Inflammatory macrophage (primary cell): ENCODE measurements around the gene C1orf105.

Source experiments
- DNase-seq, 2 donors: peaks; one replicate each; pipeline ENCODE4 v3.0.0-alpha.2; 2020 to 2022

Gene C1orf105

DNA sequence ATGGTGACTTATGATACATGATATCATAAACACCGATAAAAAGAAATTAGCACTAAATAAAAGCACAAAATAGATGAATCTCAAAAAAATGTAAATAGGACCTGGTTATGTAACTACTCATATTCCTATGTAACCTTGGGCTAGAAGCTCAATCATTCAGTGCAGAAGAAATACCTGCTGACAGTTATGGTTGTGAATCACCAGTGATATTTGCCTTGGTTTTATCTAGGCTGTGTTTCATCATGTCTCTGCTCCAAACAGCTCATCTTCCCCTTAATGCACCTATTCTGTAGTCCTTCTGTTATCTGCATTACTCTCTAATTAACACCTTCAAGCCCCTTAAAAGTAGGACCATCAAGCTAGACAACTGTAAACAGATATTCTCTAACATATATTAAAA, 39.7 kb downstream of the C1orf105 start:
- DNase-seq = no peak

DNA sequence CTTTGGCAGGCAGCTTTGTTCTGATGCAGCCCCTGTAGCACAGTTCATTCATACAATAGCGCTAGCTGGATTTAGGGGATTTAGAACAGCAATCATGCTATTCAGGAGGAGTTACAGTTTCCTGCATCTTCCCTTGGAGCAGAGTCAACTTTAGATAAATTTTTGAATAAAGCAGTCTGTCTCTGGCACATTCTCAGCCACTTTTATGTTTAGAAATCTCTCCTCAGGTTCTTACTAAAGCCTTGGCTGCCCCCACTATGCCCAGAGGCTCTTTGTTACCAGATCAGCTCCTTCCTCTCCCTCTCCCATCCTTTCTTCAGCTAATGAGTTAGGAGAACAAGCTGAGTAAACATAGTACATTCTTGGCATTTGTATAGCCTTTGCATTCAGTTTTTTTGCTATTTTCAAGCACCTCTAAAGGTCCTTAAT, 40.4 kb downstream of the C1orf105 start:
- no peak for DNase-seq

DNA sequence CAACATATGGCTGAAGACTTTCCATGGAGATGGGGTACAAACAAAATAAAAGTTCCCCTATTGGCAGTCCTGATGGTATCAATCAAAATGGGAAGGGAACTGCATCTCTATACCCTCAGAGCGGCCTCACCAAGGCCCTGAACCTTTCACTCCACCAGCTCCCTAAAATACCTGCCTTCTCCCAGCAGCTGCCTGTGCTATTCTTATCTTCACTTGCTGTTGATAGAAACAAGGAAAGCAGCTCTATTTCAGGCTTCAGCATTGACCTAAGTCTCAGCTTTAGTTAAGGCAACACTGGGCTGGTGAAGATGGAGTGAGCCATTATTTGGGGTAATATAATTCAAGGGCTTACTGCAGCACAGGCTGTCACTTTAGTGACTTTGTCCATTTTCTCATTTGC, 45.1 kb downstream of the C1orf105 start:
- no peak for DNase-seq

DNA sequence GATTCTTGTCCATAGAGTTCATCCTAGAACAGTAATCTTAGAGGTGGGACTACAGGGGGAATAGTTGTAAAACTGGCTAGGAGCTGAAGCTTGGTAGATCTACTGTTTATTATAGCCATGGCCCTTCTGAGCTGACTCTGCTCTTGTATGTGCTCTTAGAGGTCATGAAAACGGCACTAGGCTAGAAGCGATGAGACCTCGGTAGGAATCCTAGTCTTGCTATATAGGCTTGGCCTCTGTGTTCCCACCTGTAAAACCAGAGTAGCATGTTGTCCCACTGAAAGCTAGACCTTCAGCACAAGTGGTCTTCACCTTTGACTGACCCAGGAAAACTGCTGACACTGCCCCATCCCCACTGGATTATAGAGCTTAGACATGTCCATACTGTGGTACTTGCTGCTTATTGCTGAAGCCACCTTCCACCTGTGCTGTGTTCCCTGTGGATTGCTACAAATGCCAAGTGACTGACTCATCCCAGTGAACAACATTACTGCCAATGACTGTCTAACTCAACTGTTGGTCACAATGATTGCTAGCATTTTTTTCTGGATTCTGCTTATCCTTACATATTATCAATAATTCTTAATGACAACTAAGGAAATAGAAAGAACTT, 46.4 kb downstream of the C1orf105 start:
- no peak for DNase-seq

DNA sequence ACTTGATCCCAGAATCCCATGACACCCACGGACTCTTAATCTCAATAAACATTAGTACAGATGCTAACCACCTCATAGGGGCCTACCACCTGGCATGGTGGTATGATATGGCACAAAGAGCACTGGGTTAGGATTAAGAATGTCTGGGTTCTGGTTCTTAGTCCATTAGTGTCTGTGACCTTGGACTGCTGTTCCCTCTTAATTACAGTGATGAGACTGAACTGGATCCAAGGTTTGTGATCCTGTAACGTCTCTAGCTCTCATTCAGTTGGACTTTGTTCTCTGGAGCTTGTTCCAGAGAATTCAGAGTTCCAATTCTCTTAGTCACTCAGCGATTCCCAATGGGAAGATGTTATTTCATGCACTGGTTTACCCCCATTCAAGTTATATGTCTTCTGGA, 47.0 kb downstream of the C1orf105 start:
- DNase-seq = no peak

DNA sequence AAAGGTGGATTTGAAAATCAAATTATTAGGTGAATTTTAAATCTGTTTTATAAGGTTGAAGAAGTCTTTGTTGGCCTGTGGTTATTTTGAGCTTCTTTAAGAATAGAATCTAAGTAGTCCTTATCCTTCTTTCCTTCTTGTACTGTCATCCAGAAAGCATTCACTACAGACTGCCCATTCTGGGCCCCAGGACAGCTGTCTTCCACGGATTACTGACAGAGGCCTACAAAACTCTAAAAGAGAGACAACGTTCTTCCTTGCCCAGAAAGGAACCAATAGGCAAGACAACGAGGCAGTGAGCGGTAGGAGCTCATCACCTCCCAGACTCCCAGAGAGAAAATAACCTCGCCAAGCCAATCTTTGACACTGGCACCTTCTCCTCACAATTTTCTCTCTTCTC, 47.8 kb downstream of the C1orf105 start:
- DNase-seq = no peak

DNA sequence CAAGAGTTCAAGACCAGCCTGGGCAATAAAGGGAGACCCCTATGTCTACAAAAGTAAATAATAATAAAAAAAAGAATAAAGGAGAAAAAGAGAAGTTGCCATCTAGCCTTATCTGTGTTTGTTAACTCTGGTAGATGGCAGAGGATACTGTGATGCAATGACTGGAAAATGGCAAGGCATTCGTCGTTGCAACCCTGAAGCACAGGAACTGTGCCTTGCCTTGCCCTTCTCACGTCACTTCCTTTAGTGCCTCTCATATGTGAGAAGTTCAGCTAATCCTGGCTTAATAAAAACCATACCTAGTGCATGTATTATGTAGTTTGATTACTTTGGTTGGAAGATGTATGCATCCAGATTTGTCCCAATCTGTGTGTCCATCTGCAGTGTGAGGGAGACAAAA, 49.2 kb downstream of the C1orf105 start:
- peak; percentile 38 to 67 for DNase-seq

DNA sequence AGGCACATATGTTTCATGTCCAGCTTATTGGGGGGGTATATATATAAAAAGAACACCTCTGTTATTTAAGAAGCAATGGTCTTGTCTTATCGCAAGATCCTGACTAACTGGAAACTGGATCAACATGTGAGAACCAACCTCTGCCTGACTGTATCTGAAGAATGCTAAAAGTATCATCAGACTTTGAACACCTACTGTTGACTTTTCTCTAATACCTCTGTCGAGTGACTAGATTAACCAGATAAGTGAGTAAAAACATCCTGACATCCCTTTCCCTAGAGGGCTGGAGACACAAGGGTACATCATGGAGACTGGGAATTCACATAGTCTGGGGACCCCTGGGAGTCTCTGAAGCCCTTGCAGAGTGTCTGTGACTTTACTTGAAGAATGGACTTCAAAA, 49.7 kb downstream of the C1orf105 start:
- DNase-seq = no peak

DNA sequence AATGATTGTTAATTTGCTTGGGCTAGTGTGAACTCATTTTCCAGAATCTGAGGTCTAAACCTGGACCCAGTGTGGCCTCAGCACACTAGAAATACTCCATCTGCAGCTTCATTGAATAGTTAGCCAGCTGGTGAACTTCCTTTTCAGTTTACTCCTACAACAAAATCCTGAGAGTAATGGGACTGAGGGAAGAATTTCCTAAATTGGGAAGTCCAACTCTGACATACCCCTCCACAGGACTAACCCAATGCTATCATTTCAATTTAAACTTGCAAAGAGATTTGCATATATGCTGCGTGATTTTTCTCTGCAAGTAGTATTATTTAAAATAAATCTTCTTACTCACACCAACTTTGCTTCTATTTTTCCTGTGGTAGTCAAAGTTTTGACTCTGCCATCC, 51.2 kb downstream of the C1orf105 start:
- no peak for DNase-seq

DNA sequence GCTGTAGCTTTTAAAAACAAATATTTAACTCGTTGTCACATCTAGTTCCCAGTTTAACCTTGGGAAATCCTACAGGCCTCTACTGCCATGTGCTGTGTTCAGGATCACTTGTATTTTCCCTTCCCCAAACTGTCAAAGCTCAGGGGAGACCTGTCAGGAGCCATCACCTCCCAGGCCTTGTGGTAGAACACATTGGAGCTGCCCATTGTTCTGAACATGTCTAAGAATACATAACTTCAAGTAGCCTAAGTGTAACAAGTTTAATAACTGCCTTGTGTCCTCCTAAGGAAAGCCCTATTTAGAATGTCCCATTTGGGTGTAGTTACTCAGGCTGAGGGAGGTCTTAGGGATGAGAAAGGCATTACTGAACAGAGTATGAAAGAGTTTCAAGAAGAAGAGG, 52.0 kb downstream of the C1orf105 start:
- DNase-seq = peak; percentile 41 to 44

DNA sequence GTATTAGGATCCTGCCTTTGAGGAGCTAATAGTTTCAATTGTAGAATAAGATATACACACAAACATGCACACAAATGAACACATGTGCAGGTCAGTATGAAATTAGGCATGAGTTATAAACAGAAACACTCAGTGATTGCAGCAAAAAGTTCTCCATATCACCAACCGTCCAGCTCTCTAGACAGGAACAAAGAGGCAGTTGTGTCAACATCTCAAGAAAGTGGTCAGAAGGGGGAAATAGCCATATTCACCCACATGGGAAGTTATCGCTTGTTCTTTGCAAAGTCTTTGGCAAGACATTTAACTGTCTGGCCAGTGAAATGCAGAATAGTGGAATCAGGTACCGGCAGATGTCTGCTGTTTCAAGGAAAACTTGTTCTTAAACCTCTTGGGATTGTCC, 52.8 kb downstream of the C1orf105 start:
- DNase-seq = peak; percentile 91 to 94

DNA sequence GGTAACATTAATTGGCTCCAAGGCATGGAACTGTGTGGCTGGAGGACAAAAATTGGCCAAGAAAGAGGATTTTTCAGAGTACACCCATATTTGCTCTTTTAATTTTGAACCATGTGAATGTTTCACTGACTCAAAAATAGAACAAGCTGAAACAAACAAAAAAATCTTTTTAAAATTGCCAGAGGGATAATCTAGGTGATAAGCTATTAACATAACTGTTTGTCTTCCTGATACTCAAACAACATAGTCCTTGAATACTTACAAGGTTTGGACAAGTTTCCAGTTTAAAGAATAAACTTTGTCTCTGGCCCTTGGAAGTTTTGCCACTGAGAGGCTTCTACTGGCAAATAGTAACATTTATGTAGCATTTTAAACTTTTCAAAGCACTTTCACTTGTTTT, 53.4 kb downstream of the C1orf105 start:
- no peak for DNase-seq

DNA sequence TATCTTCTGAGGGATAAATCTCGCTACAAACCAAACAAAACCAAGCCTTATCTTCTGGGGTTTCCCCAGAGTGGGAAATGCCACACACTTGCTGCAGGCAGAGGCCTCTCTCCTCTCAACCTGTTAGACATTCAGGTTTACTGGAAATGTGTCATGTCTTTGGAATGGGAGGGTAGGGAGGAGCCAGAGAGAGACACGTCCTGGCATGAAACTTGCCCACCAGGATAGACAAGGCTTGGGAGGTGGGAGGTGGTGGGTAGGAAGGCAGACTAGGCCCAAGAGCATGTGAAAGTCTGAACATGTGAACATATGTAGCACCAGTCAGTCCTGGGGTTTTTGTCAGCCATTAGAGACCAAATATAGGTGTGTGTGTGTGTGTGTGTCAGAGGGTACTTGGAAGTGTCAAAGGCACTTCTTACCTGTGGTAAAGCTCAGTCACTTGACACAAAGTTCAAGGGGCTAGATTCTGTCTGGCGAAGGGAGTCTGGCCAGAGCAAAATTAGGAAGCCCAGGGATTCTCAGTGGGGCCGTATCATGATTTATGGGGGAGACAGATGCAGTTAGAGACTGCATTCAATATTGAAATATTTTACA, 55.8 kb downstream of the C1orf105 start:
- no peak for DNase-seq

DNA sequence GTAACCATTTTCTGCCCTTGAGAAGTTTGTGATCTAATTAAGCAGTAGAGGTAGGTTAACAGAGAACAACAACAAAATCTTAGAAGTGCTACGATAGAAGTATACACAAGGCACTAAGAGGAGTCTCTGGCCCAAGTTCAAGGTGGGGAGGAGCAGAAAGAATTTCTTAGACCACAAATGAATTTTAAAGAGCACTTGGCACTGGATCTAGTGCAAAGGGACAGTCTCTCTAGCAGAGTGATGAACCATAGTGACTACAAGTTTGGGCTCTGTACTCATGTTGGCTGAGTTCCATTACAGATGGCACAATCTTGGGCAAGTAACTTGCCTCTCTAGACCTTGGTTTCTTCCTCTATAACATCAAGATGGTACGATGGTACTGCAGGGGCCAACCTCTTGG, 56.7 kb downstream of the C1orf105 start:
- no peak for DNase-seq

DNA sequence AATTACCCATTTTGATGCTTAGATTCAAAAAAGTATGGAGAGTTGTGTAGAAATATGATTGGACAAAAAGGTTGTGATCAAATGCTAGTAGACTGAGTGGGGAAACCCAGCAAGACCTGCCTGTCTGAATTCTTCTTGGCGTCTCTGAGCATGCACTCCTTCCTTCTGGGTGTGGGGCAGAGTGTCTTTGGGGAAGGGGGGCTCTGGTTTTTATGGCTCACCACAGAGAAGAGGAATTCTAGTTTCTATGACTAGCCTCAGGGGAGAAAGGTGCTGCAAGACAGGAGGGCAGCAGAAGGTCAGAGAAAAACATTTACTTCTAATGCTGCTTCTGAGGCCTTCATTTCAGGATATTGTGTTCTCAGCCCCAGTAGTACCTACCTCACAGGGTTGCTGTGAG, 57.3 kb downstream of the C1orf105 start:
- no peak for DNase-seq

DNA sequence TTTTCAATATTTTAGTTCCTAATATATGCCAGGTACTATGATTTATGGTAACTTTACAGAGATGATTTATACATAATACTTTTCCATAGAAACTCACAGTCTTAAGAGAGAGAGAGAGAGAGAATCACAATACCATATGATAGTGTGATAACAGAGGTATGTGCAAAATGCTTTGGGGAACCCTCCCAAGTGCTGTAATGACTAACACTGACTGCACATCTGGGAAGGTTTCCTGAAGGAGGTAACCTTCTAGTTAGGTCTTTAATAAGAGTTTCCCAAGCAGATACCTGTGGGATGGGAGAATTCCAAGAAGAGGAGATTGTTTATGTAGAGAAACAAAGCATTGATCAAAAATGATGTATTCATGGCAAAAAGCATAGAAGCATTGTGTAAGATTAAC, 58.0 kb downstream of the C1orf105 start:
- no peak for DNase-seq

DNA sequence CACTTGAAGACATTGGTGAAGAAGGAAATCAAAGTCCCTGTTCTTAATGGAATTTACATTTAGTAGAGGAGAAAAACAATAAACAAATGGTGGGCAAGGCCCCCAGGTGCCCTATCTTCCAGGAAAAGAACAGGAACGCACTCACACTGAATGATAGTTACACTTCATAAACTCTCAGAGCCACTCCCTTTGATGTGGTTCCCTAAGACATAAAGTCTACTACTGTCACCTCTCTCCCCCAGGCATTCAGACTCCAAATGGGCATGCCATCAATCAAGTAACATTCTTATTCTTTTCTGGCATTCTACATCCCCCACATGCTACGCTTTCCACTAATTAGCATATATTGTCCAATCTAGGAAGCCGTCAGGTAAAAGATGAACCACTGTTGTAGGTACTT, 59.9 kb downstream of the C1orf105 start:
- DNase-seq = no peak

DNA sequence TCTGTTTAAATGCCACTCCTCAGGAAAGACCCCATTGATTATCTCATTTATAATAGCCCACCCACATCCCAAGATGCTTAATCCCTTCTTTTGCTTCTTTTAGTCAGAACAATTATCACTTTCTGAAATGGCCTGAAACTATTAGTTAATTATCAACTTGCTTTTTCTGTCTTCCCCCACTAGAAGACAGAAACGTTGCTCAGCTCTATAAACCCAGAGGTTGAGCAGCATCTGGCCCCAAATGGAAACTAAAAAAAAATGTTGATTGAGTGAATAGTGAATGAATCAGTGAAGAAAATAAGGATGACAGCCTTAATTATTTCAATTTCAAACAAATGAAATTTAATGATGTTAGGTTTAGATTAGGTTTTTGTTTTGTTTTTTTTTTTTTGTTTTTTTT, 61.6 kb downstream of the C1orf105 start:
- DNase-seq = no peak

DNA sequence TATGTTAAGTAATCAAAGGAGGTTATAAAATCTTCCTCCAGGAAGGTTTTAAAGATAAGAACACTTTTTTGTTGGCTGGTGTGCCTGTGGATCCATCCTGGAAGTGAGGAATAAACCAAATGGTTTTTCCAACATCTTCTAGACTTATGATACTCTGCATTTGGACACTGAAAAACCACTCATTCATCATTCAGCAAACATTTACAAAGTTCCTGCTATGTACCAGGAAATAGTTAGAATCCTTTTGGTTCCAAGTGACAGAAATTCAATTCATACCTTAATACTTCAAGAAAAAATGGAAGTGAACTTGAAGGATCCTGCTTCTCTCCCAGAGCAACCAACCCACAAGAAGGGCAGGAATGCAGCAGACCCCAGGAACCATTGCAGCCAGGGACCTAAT, 63.0 kb downstream of the C1orf105 start:
- no peak for DNase-seq

DNA sequence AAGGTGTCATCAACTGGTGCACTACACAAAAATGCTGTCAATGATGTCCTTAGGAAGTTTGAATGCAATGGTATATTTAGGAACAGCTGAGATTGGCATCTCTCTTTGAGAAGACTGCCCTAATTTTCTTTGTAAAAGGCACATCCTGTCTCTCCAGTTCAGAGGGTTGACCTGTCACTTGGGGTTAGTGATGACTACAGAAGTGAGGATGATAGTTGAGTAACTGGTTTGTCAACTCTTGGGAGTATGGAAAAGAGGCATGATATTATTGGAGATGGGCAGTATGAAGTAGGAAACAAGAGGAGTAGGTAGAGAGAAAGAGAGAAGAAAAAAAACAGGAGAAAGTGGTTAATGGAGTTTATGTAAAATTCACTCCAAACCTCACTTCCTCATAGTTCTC, 63.8 kb downstream of the C1orf105 start:
- DNase-seq = no peak

DNA sequence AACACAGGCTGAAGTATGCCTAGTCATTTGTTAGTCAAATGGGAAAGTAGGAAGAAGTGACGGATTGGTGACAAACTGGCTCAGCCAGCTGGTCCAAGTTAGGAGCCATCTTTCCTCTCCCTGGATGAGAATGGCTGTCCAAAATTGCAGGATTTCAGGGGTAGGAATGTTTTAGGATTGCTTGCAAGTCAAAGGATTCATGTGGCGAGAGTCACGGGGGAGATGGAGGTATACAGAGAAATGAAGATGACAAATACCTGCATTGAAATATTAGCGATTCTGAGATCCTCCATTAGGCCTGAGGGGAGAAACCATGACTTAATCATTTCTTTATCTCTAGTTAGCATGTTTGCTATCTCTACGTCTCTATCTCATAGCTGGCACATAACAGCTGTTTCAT, 65.1 kb downstream of the C1orf105 start:
- DNase-seq = no peak

DNA sequence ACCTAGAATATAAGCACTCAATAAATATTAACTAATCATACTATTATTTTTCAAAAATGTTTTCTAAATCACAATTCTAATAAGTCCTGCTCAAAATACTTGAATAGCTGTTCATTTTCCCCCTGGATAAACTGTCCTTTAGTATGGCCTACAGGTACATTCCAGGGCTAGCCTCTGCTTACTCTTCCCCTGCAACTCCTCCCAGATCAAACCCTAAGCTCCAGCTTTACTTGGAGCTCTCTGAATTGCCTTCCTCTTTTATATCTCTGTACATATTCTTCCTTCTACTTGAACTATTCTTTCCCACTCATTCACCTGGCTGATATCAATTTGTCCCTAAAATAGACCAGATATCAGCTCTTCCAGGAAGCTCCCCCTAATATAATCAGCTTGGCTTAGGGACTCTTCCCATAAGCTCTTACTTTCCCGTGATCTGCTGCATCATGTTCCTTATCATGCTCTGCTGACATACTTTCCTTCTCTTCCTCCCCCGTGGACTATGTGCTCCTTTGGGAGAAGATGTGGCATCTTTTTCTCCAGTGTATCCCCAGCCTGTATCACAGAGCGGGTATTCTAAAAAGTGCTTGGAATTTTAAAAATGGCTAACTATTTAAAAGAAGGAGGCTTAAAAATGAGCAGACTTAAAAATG, 66.4 kb downstream of the C1orf105 start:
- no peak for DNase-seq

DNA sequence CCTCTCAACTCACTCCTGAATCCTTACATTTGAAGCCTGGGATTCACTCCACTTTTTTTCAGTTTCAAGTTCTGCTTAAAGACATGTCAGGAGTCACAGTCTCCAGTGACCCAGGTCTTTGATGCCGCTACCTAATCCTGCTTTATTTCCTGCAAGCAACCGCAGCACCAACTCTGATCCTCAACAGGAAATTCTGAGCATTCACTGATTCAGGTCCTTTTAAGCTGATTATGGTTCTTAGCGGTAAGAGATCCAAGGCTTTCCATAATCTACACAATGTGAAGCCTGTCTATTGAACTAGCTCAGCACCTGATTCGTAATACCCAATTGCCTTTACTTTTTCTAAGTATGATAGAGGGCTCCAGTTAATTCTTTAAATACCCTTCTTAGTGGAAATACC, 67.1 kb downstream of the C1orf105 start:
- no peak for DNase-seq

DNA sequence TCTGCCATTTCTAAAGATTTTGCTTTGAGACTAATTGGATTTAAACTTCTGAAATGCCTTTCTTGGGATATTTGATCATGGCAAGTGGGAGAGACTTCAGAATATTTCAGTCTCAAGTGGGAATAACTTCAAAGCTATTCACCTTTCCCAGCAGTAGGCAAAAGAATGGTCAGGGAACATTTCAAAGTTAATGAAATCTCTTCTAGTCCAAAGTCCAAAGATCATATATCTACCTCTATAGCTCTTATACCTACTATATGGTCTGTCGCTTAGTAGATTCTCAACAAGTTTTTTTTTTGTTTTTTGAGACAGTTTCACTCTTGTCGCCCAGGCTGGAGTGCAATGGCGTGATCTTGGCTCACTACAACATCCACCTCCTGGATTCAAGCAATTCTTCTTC, 67.9 kb downstream of the C1orf105 start:
- no peak for DNase-seq

DNA sequence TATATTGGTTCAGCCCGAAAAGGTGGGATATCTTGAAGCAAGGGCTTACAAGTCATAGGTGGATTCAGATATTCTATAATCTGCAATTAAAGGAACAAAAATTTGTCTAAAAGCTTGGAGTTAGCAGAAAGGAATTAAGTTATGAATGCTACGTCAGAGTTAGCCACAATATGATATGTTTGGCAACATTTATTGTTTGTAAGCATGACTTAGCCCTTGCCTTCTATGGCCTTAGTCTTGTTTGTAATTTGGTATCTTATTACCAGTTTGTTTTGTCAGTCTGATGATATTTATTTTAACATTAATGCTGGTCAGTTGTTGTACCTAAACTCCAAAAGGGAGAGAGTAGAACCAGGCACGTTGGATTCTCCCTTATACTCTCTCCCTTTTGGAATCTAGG, 69.4 kb downstream of the C1orf105 start:
- DNase-seq = no peak
